HepG2 (cell line): ENCODE data around the gene MYH9. TPM values are rescaled to one million over a fixed set of nuclear protein-coding genes. Genes with fewer than 3 reads are reported as not detected.

Experiments used
- ATAC-seq: fragments of 200-7000 bp; cut with Tn5 transposase; 3 replicates; pipeline ENCODE4 v1.9.1; 2020; ENCODE audit warnings: mild to moderate bottlenecking, moderate library complexity
- BruUV-seq: library from RNA; stranded (reverse); fragments of 400-500 nt; replicated peaks from 2 replicates; lab custom pipeline; 2021; lab: Mats Ljungman, UMichigan
- CTCF ChIA-PET: fragments of 300-600 bp; formaldehyde crosslinking; extraction: SDS; loops from one replicate; lab custom pipeline; 2021; ENCODE audit warnings: low total read pairs, inconsistent platforms, low intra/inter-chr PET ratio; lab: Yijun Ruan, JAX
- POLR2A ChIA-PET: fragments of 350-600 bp; sonication (Branson Sonifier 250); formaldehyde crosslinking; loops from one replicate; lab custom pipeline; 2020; ENCODE audit warnings: antibody characterized with exemption, inconsistent platforms; lab: Yijun Ruan, JAX
- DNase-seq: peaks from one replicate; pipeline ENCODE4 v3.0.0-alpha.2; 2015; ENCODE audit warnings: low spot score
- FAIRE-seq: peaks from 3 replicates; lab custom pipeline; 2011; peaks lifted over from hg19 to GRCh38; lab: Jason Lieb, UNC
- H2AFZ ChIP-seq: one replicate; pipeline ENCODE4 v1.6.1; 2011; ENCODE audit warnings: low read length, inconsistent platforms
- H3K27ac ChIP-seq: fragments of 300-600 bp; 3 replicates; pipeline ENCODE4 v1.8.0; 2011; ENCODE audit warnings: mixed run types, mild to moderate bottlenecking, mixed read lengths, low read length, inconsistent platforms; ENCODE audit not compliant: insufficient read depth; ENCODE audit errors: extremely low read length
- H3K27me3 ChIP-seq, 2 experiments: fragments of 200-600 bp in 1 of 2; 2 replicates in 1 of 2; 3 replicates in 1 of 2; pipeline versions ENCODE4 v1.6.0 to v1.8.0; 2011; ENCODE audit warnings: low read length in 2 of 2, mild to moderate bottlenecking in 2 of 2, moderate library complexity in 2 of 2, inconsistent platforms in 1 of 2; ENCODE audit not compliant: insufficient read depth in 2 of 2, control insufficient read depth in 1 of 2
- H3K36me3 ChIP-seq, 2 experiments: fragments of 200-600 bp in 1 of 2; replicated peaks in 1 of 2; 2 replicates in 1 of 2; 3 replicates in 1 of 2; pipeline versions ENCODE4 v1.5.1 to v1.8.0; 2011; ENCODE audit warnings: low read length in 2 of 2, inconsistent platforms in 1 of 2; ENCODE audit not compliant: insufficient read depth in 2 of 2, control insufficient read depth in 1 of 2
- H3K4me1 ChIP-seq: 2 replicates; pipeline ENCODE4 v1.5.1; 2012; ENCODE audit warnings: low read length, inconsistent platforms; ENCODE audit not compliant: insufficient read depth
- H3K4me2 ChIP-seq: 2 replicates; pipeline ENCODE4 v1.6.0; 2011; ENCODE audit warnings: low read depth, low read length, inconsistent platforms
- H3K4me3 ChIP-seq, 3 experiments: fragments of 200-600 bp in 1 of 3; sonication (generic), shearing (Covaris generic) in 1 of 3; replicated peaks in 1 of 3; 2 replicates each; pipeline ENCODE4 v1.5.1; 2011 to 2016; ENCODE audit warnings: low read length in 3 of 3, inconsistent platforms in 2 of 3, low read depth in 2 of 3, mild to moderate bottlenecking in 2 of 3, control low read depth in 1 of 3, mixed read lengths in 1 of 3; ENCODE audit not compliant: insufficient read depth in 1 of 3
- H3K79me2 ChIP-seq: one replicate; pipeline ENCODE4 v1.6.1; 2011; ENCODE audit warnings: low read length, inconsistent platforms; ENCODE audit not compliant: insufficient read depth
- H3K9ac ChIP-seq: 2 replicates; pipeline ENCODE4 v1.6.0; 2011; ENCODE audit warnings: mild to moderate bottlenecking, low read depth, low read length, inconsistent platforms; ENCODE audit not compliant: insufficient read depth
- H3K9me3 ChIP-seq: 2 replicates; pipeline ENCODE4 v1.5.1; 2012; ENCODE audit warnings: mild to moderate bottlenecking, low read length
- H4K20me1 ChIP-seq: 2 replicates; pipeline ENCODE4 v1.6.0; 2011; ENCODE audit warnings: inconsistent platforms, mild to moderate bottlenecking, low read length, moderate library complexity; ENCODE audit not compliant: insufficient read depth
- AGO1 ChIP-seq: fragments of 200-400 bp; formaldehyde crosslinking; IDR thresholded peaks from 2 replicates; pipeline ENCODE4 v1.6.1; 2017; ENCODE audit warnings: mild to moderate bottlenecking, low read depth, low read length, moderate library complexity; ENCODE audit not compliant: poor library complexity, severe bottlenecking
- ATF3 ChIP-seq: sonication (generic); formaldehyde crosslinking; IDR thresholded peaks from 2 replicates; pipeline ENCODE4 v1.4.0; 2020; ENCODE audit warnings: missing genetic modification reagents
- ATF7 ChIP-seq, 2 experiments: fragments of 450-650 bp in 1 of 2; sonication (generic) in 1 of 2; formaldehyde crosslinking in 1 of 2; IDR thresholded peaks; 2 replicates each; pipeline versions ENCODE4 v1.4.0 to v1.6.1; 2016 to 2020; ENCODE audit warnings: antibody characterized with exemption in 1 of 2, mild to moderate bottlenecking in 1 of 2, missing genetic modification reagents in 1 of 2
- BATF2 ChIP-seq: sonication (generic); formaldehyde crosslinking; IDR thresholded peaks from 2 replicates; pipeline ENCODE4 v1.8.0; 2022; ENCODE audit warnings: mild to moderate bottlenecking, missing genetic modification reagents, moderate library complexity
- CREB1 ChIP-seq, 2 experiments: fragments of 450-650 bp in 1 of 2; IDR thresholded peaks; 2 replicates each; pipeline ENCODE4 v1.6.1; 2016 to 2017; ENCODE audit warnings: control low read depth in 1 of 2, mild to moderate bottlenecking in 1 of 2, missing compliant biosample characterization in 1 of 2, missing genetic modification characterization in 1 of 2
- IRX3 ChIP-seq: sonication (generic); formaldehyde crosslinking; IDR thresholded peaks from 2 replicates; pipeline ENCODE4 v1.8.1; 2023; ENCODE audit warnings: mild to moderate bottlenecking, low read depth, missing genetic modification reagents, borderline replicate concordance
- PATZ1 ChIP-seq: sonication (generic); formaldehyde crosslinking; IDR thresholded peaks from 2 replicates; pipeline ENCODE4 v1.4.0; 2020; ENCODE audit warnings: missing genetic modification reagents
- RFX5 ChIP-seq: IDR thresholded peaks from 2 replicates; pipeline ENCODE4 v1.6.1; 2011; ENCODE audit warnings: low read depth, low read length, improper control_type of control experiment
- SMC3 ChIP-seq: IDR thresholded peaks from 2 replicates; pipeline ENCODE4 v1.6.1; 2011; ENCODE audit warnings: low read length, improper control_type of control experiment
- TCF12 ChIP-seq, 2 experiments: fragments of 450-650 bp in 1 of 2; sonication (generic) in 1 of 2; formaldehyde crosslinking in 1 of 2; IDR thresholded peaks; 2 replicates each; pipeline versions ENCODE4 v1.6.1 to v1.8.0; 2017 to 2022; ENCODE audit warnings: antibody characterized with exemption in 1 of 2, mild to moderate bottlenecking in 1 of 2, missing genetic modification reagents in 1 of 2, moderate library complexity in 1 of 2
- U2AF2 ChIP-seq: fragments of 200-400 bp; formaldehyde crosslinking; IDR thresholded peaks from 2 replicates; pipeline ENCODE4 v1.6.1; 2017; ENCODE audit warnings: low read depth, mild to moderate bottlenecking, low read length
- ZNF3 ChIP-seq: IDR thresholded peaks from 2 replicates; pipeline ENCODE4 v1.7.0; 2017; ENCODE audit warnings: inconsistent platforms
- ZNF337 ChIP-seq: sonication (generic); formaldehyde crosslinking; IDR thresholded peaks from 2 replicates; pipeline ENCODE4 v1.5.1; 2020; ENCODE audit warnings: missing genetic modification reagents, low read depth, mild to moderate bottlenecking, borderline replicate concordance
- ZNF549 ChIP-seq: sonication (generic); formaldehyde crosslinking; IDR thresholded peaks from 2 replicates; pipeline ENCODE4 v1.5.0; 2020; ENCODE audit warnings: missing genetic modification reagents
- ZNF678 ChIP-seq: sonication (generic); formaldehyde crosslinking; IDR thresholded peaks from 2 replicates; pipeline ENCODE4 v1.4.0; 2020; ENCODE audit warnings: mild to moderate bottlenecking, missing genetic modification reagents
- WGBS: methylation state at CpG from one replicate; pipeline ENCODE4 v1.1.6; 2017; ENCODE audit warnings: low lambda C conversion rate; 5-methylcytosine and 5-hydroxymethylcytosine counted together
- in situ Hi-C: cut with HindIII; loops from 2 replicates; pipeline ENCODE4 v1.10.0; 2017; ENCODE audit warnings: low pct_unique_long_range_greater_than_20kb; ENCODE audit not compliant: extremely low pct_ligation_motif_present
- intact Hi-C: fragments of 100-400 bp; cut with micrococcal nuclease; formaldehyde crosslinking; loops from one replicate; pipeline ENCODE4 v1.10.0; 2022; ENCODE audit not compliant: unreplicated experiment
- polyA plus RNA-seq, 8 experiments: library from polyadenylated mRNA; depleted of rRNA in 3 of 8; stranded (reverse) in 7 of 8; unstranded in 1 of 8; fragments of >200 nt; fragmentation: Illumina TruSeq in 4 of 8; extraction: Trizol in 4 of 8; gene quantifications; 2 replicates each; pipeline versions ENCODE4 v1.2.1 to v1.2.3, GENCODE V29; 2011 to 2016; ENCODE audit warnings: low read depth in 4 of 8, missing spikeins in 1 of 8, mixed read lengths in 1 of 8; ENCODE audit not compliant: insufficient read depth in 1 of 8
- total RNA-seq, 5 experiments: library from RNA; depleted of rRNA; stranded (reverse); fragments of >200 nt; fragmentation: Illumina TruSeq; extraction: Trizol; gene quantifications; 2 replicates each; pipeline ENCODE4 v1.2.3, GENCODE V29; 2016; ENCODE audit warnings: low read depth in 1 of 5

MYH9 gene
- total and polyA plus RNA-seq, 2 of the 13 experiments (the other 11 are each of a cell fraction or from before 2014, with no cell fraction given), result 50.7 to 98.5 TPM

- peak; percentile 88 for TF ChIP-seq PATZ1 (CRISPR knock-in tag)
- peak; percentile 100 for TF ChIP-seq ZNF3
- TF ChIP-seq SMC3, result peak; percentile 30; the same call in 1 of the 2 replicates
- TF ChIP-seq ATF3 (CRISPR knock-in tag), result peak; percentile 85
These were observed 9.6 kb upstream of the MYH9 start (continued) for GRCh38 chr22:36397131-36398093.

- DNase-seq (peak; percentile 34), FAIRE-seq (no peak), ATAC-seq (peak; percentile 32; the same call in 2 of the 3 replicates)
- CTCF ChIA-PET, result no interaction called here
- TF ChIP-seq ZNF337 (CRISPR knock-in tag) (no peak), RFX5 (no peak), U2AF2 (no peak), ZNF678 (CRISPR knock-in tag) (no peak), BATF2 (CRISPR knock-in tag) (no peak), TCF12 (IDR thresholded peaks at IDR 0.05) (no peak), TCF12 (CRISPR knock-in tag; IDR thresholded peaks at IDR 0.05) (no peak), IRX3 (CRISPR knock-in tag) (no peak), ATF7 (IDR thresholded peaks at IDR 0.05) (peak; percentile 88), ATF7 (CRISPR knock-in tag; IDR thresholded peaks at IDR 0.05) (no peak), AGO1 (no peak), CREB1 (IDR thresholded peaks at IDR 0.05) (0 out of 2 replicates have a peak, but pooled peaks have one; percentile 32), CREB1 (CRISPR knock-in tag; IDR thresholded peaks at IDR 0.05) (no peak), ZNF549 (CRISPR knock-in tag) (no peak)
- H3K27ac ChIP-seq, result peak overlapping the region; percentile 38
- BruUV-seq, result no TSS peak
- no peaks in the 10 kb centered on the region for H3K9me3 ChIP-seq
- no peaks in the 10 kb centered on the region for H3K27me3 ChIP-seq
- intact Hi-C loops, result no loop called here
- H2AFZ ChIP-seq, result no peak overlapping the region
- H3K9ac ChIP-seq, result peak overlapping the region; percentile 17; the same call in 1 of the 2 replicates
- in situ Hi-C loops, result no loop called here
- H3K4me3 ChIP-seq, result peak overlapping the region in 1 of 3 experiments; percentile 29; a peak in 2 of 6 replicates
- peak overlapping the region; percentile 63 for H3K4me2 ChIP-seq
- H4K20me1 ChIP-seq, result no peaks in the 10 kb centered on the region
- POLR2A ChIA-PET, result interaction anchor here (0.7 to 4.2 kb wide), 5 partner anchors 8 to 56 kb away, joined by 3 to 26 read pairs (median 8); partner anchors contain the start of gene MYH9
- 41% methylated on average over 2 of the region's 2 CpGs for WGBS
- H3K36me3 ChIP-seq, result no peaks in the 10 kb centered on the region
- no peaks in the 10 kb centered on the region for H3K79me2 ChIP-seq
- peaks cover 55% of the 10 kb centered on the region for H3K4me1 ChIP-seq
These were observed 8.1 kb upstream of the MYH9 start for GRCh38 chr22:36395915-36396314.
